SK-N-SH (cell line): Measurements from ENCODE around the gene MREG.

ENCODE experiments used
- CTCF ChIP-seq: fragments of 200-600 bp; sonication (generic); IDR thresholded peaks from 2 replicates; pipeline ENCODE4 v1.6.1; 2017; ENCODE audit warnings: antibody characterized with exemption, mild to moderate bottlenecking, moderate library complexity
- EP300 ChIP-seq, 2 experiments: IDR thresholded peaks; 2 replicates each; pipeline versions ENCODE4 v1.4.0 to v1.6.1; 2012; ENCODE audit warnings: borderline replicate concordance in 1 of 2, low read depth in 1 of 2, low read length in 1 of 2
- EZH2phosphoT487 ChIP-seq: fragments of 200-600 bp; sonication (generic); IDR thresholded peaks from 2 replicates; pipeline ENCODE4 v1.6.1; 2017; ENCODE audit warnings: low read depth, mixed run types, mild to moderate bottlenecking, antibody characterized with exemption, moderate library complexity, borderline replicate concordance
- NRF1 ChIP-seq: IDR thresholded peaks from 2 replicates; pipeline ENCODE4 v1.6.1; 2012; ENCODE audit warnings: low read depth, mild to moderate bottlenecking, low read length

GRCh38 chr2:215965532-215966165 lies 47.7 kb downstream of the MREG start:
- no peak for TF ChIP-seq EP300 (IDR thresholded peaks at IDR 0.05; ENCODE audit: borderline replicate concordance in 1 of 2, low read depth in 1 of 2, low read length in 1 of 2)
- TF ChIP-seq NRF1: no peak
- no peak for TF ChIP-seq EZH2phosphoT487
- no peak for TF ChIP-seq CTCF
